HG03066 (cell line): ENCODE measurements around the gene PRR35.
A peak's percentile ranks its signal among the peaks of the same experiment; 100 is the strongest.

ENCODE experiments used
- ATAC-seq: cut with Tn5 transposase; IDR thresholded peaks from one replicate; pipeline ENCODE4 v1.9.1; 2021; ENCODE audit warnings: low read depth; ENCODE audit not compliant: unreplicated experiment

The PRR35 gene

DNA sequence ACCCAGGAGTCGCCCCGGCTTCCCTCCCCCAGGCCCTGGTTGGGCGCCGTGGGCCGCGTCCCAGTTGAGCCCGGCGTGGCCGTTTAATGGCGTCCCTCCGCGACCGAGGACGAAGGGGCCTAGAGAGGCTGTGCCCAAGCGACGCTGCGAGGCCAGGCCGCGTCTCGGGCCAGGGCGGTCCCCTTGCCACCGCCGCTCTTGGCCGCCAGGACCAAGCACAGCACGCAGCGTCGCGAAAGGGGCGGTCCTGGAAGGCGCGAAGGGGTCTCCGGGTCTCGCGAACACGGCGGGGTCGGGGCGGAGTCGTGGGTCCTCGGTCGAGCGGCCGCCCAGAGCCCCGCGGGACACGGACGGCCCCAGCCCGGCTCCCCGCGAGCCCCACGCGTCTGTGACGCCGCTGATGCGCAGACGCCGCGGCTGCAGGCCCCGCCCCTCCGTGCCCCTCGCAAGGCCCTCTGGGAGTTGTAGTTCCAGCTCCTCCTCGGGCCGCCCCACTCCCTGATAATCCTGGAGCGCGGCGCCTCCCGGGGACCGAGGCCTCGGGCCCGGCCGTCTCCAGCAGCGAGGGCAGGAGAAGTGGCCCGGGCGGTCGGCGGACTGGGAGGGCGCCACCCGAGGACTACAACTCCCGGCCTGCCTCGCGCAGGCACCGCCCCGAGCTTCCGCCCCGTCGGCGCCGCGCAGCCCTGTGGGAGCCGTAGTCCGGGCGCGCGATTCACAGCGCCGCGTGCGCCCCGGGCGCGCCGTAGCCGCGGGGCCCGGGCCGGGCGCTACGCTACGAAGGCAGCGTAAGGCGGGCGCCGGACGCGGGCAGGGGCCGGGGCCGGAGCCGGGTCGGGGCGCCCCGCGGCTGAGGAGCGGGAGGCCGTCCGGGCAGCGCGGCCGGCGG lies 32.9 kb upstream of the PRR35 start, which contains the start of gene CAPN15:
CAPN15 (plus strand) TSS at position 698 of the 889 bp plus-strand sequence. CDS start 19,127 bp downstream, outside the sequence.
- ATAC-seq, result peak; percentile 55

DNA sequence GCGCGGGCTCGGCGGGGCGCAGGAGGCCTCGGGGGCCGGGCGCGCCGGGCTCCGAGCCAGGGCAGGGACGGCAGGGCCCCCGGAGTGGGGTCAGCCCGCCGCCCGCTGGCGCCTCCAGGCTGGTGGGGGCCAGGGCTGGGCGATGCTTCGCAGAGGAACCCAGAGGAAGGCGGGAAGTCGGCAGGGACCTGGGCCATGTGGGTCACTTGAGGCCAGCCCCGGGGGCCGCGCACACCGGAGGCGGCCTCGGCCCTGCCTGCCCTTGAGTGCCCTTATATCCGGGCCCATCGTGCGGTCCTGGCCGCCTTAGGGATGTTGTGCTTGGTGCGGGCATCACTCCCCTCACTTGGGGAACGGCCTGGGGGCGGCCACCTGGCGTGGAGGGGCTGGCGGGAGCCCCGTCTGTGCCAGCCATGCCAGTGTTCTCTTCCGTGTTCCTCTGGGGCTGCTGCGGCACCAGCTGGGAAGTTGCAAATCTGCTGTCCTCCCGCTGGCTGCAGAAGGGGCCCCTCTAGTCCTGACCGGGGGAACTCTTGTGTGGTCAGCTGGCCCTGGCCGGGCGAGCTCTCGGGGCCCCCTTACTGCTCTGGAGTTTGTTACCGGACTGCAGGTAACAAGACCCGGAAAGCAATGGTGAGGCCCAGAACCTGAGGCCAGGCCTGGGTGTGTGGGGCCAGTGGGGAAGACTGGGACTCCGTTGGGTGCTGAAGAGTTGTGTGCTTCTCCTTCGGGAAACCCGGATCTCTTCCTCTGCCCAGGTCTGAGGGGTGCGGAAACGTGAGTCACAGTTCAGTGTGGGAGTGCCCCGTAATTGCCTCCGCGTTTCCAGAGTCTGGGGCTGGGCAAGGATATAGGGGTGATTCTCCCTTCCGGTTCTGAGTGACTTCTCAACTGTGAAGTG lies 31.8 kb upstream of the PRR35 start:
- no peak for ATAC-seq

DNA sequence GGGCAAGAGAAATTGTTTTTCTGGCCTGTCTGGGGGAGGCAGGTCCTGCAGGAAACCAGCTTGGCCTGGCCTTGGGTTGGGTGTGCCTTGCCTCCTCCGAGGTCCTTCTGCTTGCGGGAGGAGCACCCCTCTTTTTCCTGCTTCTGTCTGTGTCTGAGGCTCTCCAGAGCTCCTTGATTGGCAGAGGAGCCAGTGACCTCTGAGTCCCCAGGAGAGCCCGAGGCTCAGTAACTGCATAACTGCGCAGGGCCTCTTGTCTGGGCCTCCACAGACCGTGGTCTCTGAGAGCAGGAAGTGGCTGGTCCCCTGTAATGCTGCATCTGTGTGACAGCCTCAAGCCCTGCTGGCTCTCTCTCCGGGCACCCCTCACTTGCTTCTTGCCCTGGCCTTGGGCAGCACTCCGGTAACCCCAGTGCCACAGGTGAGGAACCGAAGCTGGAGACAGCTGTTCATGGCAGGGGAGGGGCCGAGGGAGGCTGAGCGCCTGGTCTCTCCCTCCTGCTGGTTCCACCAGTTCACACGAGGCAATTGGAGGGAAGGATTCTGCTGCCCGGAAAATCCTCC lies 31.1 kb upstream of the PRR35 start:
- no peak for ATAC-seq

DNA sequence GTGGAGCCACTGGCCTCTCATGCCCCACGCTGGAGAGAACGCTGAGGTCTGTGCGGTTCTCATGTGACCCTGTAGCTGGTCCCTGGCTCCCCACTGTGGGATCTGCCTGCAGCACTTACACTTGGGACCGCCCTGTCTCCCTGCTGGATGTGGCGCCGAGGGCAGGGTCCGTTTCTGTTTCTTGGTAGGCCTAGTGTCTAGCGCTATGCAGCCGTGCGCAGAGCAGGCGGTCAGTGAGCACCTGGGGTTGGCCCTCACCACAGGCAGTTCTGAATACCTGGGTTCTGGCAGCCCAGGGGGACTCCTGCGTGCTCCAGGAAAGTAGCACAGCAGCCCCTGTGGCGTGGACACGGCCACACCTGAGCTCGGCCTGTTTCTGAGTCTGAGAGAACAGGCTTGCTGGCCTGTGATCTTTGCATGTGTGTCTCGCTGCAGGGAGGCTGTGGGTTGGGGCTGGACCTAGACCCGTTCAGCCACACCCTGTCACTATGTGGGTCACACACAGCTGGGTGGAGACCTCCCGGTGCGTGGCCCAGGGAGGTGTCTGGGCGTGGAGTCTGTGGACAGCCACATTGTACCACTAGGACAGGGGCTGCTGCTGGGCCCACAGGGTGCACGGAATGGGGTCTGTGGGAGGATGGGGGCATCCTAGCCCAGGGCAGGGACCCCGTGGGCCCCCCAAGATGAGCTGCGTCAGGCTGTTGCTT lies 29.9 kb upstream of the PRR35 start:
- ATAC-seq, result no peak

DNA sequence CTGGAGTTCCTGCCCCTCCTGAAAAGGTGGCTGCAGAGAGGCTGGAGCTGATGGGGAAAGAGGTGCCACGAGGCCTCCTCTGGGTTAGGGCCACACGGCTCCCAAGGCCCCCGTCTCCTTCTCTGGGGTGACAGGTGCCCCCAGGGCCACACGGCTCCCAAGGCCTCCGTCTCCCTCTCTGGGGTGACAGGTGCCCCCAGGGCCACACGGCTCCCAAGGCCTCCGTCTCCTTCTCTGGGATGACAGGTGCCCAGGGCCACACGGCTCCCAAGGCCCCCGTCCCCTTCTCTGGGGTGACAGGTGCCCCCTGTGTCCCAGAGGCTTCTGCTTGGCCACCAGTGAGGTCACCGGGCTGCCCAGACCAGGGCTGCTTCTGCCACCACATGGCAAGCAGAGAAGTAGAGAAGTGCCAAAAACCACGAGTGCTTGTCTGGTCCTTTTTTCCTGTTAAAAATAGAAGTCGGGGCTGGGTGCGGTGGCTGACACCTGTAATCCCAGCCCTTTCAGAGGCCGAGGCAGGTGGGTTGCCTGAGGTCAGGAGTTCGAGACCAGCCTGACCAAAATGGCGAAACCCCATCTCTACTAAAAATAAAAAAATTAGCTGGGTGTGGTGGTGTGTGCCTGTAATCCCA lies 28.6 kb upstream of the PRR35 start:
- no peak for ATAC-seq

DNA sequence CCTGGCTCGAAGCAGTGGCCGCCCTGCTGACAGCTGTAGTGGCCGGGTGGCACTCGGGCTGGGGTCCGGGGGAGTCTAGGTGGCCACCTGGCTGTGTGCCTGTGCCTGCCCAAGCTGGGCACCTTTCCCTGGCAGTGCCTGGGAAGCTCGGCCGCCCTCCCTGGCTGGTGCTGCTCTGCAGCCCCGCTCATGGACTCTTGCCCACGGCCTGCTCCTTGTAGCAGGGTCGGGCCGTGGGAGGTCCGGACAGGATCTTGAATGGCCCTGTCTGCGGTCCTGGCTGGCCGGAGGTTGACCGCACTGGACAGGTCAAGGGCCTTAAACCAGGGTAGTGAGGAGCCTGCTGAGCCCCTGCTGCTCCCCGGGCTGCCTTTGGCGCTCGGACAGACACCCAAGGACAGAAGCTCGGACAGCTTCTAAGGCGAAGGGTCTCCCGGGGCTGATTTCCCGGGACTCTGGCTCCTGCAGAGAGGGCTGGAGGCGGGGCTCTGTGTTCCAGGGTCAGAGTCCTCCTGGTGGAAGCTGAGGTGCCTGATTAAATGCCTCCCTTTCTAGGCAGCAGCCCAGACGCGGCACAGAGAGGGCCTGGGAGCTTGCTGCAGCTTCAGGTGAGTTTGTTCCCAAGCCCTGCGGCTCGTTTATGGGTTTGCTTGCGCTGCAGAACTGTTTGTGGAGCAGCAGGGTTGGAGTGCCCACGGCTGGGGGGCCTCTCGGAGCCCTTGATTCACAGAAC lies 26.6 kb upstream of the PRR35 start:
- ATAC-seq, result no peak

DNA sequence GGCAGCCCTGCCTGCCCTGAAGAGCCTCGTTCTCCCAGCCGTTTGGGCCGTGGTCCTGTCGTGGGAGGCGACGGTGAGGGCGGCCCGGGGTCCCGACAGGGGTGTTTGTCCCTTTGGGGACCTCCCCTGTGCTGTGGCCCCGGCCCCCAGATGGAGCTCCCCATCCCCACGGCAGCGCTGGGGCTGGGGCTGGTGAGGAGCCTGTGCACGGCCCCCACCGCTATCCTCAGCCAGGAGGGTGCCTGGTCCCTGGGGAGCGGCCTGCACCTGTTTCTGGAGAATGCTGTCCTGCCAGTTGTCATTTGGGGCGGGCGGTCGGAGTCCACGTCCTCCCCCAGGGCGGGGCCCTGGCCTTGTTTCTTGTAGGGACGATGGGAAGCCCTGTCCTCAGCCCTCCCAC lies 26.1 kb upstream of the PRR35 start:
- no peak for ATAC-seq

DNA sequence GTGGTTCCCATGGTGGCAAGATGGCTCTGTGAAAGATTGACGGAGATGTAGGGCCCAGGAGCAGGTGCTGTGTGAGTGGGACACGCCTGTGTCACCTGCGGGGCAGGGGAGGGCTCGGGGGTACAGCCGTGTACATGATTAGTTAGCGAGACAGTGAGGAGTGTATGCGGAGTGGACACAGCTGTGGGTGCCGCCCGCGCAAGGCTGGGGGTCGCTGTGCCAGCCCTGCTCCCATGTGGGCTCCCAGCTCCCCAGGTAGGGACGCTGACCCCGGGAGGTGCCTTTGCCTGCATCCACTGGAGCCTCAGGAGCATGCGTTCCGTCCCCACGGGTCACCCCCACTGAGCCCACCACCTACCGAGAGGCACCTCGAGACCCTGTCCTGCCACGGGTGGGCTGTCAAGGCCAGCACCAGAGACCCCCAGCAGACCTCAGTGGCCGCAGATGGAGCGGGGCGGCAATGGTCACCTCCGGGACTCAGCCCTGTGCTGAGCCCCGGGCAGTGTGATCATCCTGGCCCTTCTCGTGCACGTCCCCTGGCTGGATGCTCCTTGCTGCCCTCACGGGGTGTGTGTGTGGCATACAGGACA lies 25.2 kb upstream of the PRR35 start:
- ATAC-seq, result no peak

DNA sequence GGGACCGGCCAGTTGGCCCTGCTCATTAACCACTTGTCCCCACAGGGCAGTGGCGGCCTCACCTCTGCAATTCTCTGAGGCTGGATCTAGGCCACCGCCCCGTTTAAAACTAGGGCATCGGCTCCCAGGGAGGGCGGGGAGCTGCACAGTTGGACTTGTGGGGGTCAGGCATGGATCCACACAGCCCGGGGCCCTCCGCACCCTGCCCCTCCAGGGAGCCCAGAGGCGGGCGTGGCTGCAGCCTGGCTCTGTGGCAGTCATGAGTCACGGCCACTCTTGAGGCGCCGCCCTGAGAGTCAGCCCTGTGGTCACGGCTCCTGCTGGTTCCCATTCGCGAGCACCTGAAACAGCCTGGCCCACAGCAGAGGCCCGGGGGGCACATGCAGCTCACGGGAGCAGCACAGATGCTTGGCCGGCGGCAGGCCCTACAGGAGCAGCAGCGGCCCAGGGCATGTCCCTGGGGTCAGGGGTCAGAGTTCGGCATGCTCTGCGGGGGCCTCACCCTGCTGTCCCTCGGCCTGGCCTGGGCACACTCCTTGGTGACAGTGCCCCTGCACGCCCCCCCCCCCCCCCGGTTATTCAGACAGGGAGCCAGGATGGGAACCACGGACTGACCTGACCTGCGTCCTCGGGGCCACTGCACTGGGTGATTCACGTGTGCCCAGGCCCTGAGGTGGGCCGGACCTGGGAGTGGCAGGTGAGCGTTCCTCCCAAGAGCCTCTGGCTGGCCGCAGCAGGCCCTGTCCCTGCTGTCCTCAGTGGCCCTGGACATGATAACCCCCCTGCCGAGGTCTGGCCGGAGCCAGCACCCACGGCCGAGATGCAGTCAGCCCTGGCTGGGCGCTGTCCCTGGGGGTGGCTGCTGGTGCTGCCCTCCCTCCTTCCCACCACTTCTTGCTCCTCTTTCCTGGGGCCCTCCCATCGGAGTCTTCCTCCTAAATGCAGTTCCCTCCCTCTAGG lies 24.5 kb upstream of the PRR35 start:
- no peak for ATAC-seq

DNA sequence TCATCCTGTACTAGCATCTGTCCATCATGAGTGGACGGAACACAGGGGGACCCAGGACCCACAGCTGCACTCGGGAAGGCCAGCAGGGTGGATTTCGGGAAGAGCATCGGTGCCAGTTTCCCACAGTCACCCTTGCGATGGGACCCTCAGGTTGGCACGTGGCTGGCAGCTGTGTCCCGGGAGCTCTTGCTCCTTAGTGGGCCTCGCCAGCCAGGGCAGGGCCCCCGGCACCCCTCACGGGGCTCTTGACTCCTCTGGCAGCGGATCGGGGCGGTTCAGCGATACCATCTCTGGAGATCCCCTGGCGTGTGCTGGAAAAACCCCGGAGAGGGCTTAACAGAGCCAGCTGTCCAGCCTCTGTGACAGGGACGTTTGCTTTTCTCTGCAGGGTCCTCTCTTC lies 23.4 kb upstream of the PRR35 start:
- no peak for ATAC-seq

DNA sequence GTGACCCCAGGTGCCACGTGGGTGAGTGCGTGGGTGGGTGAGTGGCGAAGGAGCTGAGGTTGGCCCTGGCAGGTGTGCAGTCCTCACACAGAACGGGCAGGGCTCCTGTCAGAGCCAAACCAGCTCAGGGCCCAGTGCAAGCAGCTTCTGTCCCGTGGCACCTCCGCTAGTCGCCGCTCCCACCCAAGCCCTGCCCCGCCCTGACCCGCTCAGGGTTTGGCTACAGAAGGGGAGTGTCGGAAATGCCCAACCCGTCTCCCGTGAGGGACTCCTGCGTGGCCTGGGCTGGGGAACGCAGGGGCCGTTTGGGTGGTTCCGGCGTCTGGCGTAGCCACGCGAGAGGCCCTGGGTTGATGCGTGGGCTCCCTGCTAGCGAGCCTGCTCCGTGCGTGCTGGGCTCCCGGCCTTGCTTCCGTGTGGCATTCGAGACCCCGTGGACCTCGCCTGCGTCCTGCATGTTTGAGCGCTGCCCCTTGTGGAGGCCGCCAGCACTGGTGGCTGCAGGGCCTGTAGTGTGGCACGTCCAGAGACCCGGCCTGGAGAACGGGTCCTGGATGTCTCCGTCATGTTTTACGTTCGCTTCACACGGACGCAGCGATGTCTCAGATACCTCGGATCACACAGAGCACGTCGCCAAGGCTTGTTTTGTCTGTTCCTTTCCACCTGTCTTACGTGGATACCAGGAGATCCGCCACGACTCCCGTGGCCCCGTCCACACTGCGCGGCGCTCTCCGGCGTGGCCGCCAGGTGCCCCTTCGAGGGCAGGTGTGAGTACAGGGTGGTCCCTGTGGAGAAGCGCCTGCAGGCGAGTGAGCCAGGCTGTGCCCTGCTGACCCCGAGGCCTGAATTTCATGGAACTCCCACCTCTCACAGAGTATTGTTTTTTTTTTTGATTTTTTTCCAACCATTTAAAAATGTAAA lies 22.5 kb upstream of the PRR35 start:
- ATAC-seq, result no peak

DNA sequence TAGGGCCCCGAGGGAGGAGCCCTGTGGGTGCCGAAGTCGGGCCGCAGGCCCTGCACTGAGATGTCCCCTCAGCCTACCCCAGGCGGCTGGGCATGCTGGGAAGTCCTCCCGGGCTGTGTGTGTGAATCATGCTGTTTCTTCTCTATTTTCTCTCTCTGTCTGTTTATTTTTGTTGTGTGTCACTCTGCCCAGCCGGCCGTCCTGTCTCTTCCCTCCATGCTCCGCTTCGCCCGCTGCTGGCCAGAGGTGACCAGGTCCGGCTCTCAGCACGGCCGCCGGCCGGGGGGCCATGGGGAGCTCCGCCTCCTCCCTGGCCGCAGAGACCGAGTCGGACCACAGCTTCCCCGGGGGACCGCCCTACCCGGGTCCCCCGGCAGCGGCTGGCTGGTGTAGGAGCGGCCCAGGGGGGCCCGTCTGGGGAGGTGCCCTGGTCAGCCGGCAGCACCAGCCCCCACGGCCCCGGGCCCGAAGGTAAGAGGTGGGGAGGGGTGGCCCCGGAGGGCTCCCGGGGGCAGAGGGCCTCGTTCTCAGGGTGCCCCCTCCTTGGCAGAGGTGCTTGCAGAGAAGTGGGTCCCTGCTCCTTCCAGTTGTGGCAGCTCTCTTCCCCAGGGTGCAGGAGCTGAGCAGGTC lies 20.2 kb upstream of the PRR35 start:
- ATAC-seq, result no peak

DNA sequence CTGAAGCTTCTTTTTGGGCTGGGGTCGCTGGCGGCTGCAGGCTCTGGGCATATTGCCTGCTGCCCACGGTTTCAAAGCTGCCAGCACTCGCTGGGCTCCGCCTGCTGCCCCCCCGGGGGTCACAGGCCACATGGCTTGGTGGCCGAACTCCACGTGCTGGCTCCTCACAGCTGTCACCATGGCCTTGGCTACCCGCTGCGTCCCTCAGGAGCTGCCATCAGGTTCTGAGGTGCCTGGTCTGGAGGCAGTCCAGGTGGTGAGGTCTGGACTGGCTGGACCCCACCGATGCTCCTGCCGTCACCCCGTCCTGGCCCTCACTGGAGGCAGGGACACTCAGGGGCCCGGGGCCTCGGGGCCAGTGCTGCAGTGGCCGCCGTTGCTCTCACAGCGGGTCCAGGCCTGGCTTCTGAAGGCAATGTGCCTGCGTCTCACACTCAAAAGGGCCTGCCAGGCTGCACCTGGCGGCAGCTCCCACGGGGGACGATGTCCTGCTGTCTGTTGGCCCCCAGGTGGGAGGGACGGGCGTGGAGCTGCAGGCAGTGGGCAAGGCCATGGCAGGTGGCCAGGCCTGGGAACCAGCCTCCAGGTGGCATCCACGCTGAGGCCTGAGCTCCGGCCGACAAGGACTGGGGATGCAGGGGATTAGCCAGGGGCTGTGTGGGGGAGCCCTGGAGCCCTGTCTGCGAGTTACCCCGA lies 19.4 kb upstream of the PRR35 start:
- ATAC-seq, result no peak

DNA sequence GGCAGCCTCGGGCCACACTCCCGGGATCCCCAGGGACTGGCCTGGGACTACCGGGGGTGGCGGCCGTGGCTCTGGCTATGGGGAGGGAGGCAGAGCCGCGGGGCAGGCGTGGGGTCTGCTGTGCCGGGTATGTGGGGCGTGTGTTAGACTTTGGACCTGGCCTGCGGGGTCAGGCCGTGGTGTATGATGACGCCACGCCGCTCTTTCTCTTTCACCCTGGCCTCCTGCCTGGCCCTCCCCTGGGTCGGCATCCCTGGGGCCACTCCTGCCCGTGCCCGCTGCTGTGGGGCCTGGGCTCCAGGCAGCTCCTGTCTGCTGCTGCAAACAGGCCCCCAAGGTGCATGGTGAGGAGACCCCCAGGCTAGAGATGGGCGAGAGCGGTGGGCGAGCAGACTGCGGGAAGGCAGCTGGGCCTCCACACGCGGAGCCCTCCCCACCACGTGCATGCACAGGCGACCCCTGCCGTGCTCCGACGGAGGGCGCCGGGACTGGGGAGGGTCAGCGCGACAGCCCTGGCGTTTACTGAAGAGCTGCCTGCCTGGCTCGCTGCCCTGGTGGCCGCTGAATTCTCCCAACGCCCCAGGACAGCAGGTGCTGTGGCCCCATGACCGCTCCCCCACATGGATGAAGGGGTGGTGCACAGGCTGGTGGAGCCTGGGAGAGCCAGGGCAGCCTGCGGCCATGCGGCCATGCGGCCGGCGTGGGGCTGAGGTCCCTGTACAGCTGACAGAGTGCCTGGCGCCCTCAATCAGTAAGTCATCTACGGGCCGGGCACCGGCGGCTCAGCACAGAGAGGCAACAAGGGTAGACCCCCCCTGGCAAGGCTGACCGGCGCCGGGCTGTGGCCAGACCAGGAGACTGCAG lies 16.7 kb upstream of the PRR35 start:
- ATAC-seq, result no peak

DNA sequence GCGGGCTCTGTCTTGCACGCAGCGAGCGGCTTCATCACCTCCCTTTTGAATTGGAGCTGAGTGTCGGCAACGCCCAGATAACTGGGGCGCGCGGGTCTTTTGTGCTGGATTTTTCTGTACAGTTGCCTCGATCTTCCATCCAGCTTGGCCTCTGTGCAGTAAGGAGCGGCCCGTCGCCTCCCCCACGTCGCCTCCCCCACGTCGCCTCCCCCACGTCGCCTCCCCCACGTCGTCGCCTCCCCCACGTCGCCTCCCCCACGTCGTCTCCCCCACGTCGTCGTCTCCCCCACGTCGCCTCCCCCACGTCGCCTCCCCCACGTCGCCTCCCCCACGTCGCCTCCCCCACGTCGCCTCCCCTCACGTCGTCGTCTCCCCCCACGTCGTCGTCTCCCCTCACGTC lies 15.7 kb upstream of the PRR35 start:
- ATAC-seq, result no peak
